Testis (tissue), 2 donors: Measurements from ENCODE around the gene FAM3B.

ENCODE experiments used
- CTCF ChIP-seq, 3 experiments: fragments of 450-650 bp in 2 of 3; fragments of 200-600 bp in 1 of 3; sonication (generic) in 1 of 3; IDR thresholded peaks; one replicate each; pipeline ENCODE4 v1.5.1; 2016 to 2019; ENCODE audit warnings: antibody characterized with exemption in 3 of 3, mild to moderate bottlenecking in 2 of 3, moderate library complexity in 1 of 3
- POLR2A ChIP-seq: fragments of 450-650 bp; IDR thresholded peaks from one replicate; pipeline ENCODE4 v1.6.1; 2017; ENCODE audit warnings: antibody characterized with exemption, mild to moderate bottlenecking, moderate library complexity

GRCh38 chr21:41405321-41405720 is 88.7 kb downstream of the FAM3B start:
- TF ChIP-seq CTCF (IDR thresholded peaks at IDR 0.05) (no peak), POLR2A (no peak)
